Measurements from ENCODE around the gene IGLL1. TPM values are rescaled to one million over a fixed set of nuclear protein-coding genes. Genes with fewer than 3 reads are reported as not detected.

IGLL1 gene
- total RNA-seq, 1 experiment from 2014 or later = not detected

- DNase-seq (ENCODE audit: low read depth) = no peak
Observed at GRCh38 chr22:23529166-23530103, 50.7 kb downstream of the IGLL1 start.

DNA sequence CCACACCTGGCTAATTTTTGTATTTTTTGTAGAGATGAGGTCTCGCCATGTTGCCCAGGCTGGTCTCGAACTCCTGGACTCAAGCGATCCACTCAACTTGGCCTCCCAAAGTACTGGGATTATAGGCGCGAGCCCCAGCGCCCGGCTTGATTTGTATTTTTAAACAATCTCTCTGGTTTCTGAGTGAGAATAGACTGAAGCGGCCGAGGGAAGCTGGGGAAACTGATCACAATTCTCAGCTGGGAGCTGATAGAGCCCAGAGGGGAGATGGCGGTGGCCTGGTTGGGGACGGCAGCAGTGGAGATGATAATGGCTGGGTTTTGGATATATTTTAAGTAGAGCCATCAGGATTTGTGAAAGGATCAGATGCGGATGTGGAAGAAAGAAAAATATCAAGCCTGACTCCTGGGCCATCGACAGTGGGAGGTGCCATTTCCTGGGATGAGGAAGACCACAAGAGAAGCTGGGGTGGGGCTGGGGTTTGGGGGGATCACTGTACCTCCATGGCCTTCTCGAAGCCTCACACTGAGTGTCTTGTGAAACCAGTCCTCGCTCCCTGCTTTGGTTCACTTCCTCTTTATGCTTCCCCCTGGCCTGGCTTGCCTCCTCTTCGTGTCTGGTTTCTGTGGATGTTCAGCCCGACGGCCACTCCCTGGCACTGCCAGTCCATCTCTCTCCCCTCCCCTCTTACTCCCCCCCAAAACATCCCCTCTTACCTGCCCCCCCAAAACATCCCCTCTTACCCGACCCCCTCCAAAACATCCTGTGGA lies 51.9 kb downstream of the IGLL1 start:
- DNase-seq (ENCODE audit: low read depth) = no peak

DNA sequence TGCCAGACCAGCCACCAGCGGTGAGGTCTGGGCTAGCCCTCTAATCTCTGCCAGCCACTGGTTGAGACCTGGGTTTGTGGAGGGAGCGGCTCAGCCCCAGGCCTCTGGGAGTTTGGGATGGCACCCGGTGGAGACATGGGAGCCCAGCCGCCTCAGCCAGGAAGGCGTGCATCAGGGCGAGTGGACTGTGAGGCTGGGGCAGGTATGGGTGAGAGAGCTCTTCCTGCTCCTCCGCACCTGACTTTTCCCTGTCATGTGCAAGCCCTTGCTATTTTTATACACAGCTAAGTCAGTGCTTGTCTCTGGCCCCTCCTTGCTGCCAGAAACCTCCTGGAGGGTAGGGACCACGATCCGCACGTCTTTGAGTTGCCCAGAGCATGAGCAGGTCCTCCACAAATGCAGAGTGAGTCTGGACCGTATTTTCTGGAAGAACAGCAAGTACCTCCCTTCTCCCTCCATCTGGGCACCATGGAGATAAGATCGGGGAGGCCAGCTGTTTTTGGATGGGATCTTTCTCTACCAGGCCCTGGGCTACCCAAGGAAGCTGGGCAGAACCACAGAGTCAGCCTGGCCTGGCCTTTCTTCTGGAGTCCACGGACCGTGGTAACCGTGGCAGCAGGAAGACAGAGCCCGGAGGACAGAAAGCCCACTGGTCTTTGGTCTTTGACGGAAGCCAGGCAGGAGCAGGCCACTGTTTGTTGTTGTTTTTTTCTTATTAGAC lies 53.3 kb downstream of the IGLL1 start:
- DNase-seq (ENCODE audit: low read depth) = no peak

DNA sequence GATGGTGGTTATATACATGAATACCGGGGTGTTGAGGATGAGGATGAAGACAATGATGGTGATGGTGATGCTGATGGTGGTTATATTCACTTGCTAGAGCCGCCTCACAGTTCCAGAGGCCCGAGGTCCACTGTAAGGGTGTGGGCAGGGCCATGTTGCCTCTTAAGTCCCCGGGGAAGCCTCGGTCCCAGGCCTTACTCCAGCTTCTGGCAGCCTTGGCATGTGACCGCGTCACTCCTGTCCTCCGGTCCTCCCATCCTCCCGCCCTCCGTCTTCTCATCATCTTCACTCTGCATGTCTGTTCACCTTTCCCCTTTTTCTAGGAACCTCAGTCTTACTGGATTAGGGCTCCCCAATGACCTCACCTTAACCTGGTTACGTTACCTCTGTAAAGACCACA lies 54.6 kb downstream of the IGLL1 start:
- DNase-seq (ENCODE audit: low read depth) = no peak

GRCh38 chr22:23524226-23524625 lies 55.9 kb downstream of the IGLL1 start:
- no peak for DNase-seq (ENCODE audit: low read depth)

GRCh38 chr22:23523713-23524112 lies 56.4 kb downstream of the IGLL1 start:
- no peak for DNase-seq (ENCODE audit: low read depth)

Other genes with a start within 250 kb of the IGLL1 start
- not detected in 2 replicates for gene DRICH1, start 52.0 kb upstream of the IGLL1 start, total RNA-seq (2014; rRNA removed)
- not detected in 2 replicates for gene RGL4, start 110.7 kb upstream of the IGLL1 start, total RNA-seq (2014; rRNA removed)
- 2.2 TPM in 2 replicates for gene ZNF70, start 170.8 kb upstream of the IGLL1 start, total RNA-seq (2014; rRNA removed)
- not detected in 2 replicates for gene VPREB3, start 174.1 kb upstream of the IGLL1 start, total RNA-seq (2014; rRNA removed)
- 0.06 TPM in 1 of 2 replicates, not detected in the other for gene C22orf15, start 182.7 kb upstream of the IGLL1 start, total RNA-seq (2014; rRNA removed)
- 0.19 and 0.46 TPM in 2 replicates for gene CHCHD10, start 187.7 kb upstream of the IGLL1 start, total RNA-seq (2014; rRNA removed)
- gene MMP11, start 192.6 kb upstream of the IGLL1 start, total RNA-seq (2014; rRNA removed) = 5.5 and 7.1 TPM in 2 replicates
- gene SMARCB1, start 206.7 kb upstream of the IGLL1 start, total RNA-seq (2014; rRNA removed) = 77.1 and 90.0 TPM in 2 replicates